Kidney (tissue), 14 donors: Measurements from ENCODE around the gene HOXC6. TPM values are rescaled to one million over a fixed set of nuclear protein-coding genes. Genes with fewer than 3 reads are reported as not detected.
A peak's percentile ranks its signal among the peaks of the same experiment; 100 is the strongest.

Experiments
- DNase-seq, 5 donors: peaks; one replicate each; pipeline ENCODE4 v3.0.0-alpha.2; 2013 to 2020
- FAIRE-seq: peaks from 2 replicates; lab custom pipeline; 2012; peaks lifted over from hg19 to GRCh38; lab: Jason Lieb, UNC
- H3K27ac ChIP-seq, 2 donors: one replicate each; pipeline ENCODE4 v1.7.0; 2013; ENCODE audit warnings: low read depth in 2 of 2, low read length in 2 of 2, inconsistent platforms in 1 of 2
- H3K27me3 ChIP-seq: one replicate; pipeline ENCODE4 v1.7.1; 2013; ENCODE audit warnings: low read length, inconsistent platforms; ENCODE audit not compliant: control insufficient read depth, insufficient read depth
- H3K36me3 ChIP-seq, 3 donors: one replicate each; pipeline versions ENCODE4 v1.7.0 to v1.7.1; 2013; ENCODE audit warnings: low read length in 3 of 3, control low read depth in 1 of 3, inconsistent platforms in 1 of 3; ENCODE audit not compliant: insufficient read depth in 3 of 3, control insufficient read depth in 2 of 3
- H3K4me1 ChIP-seq, 3 donors: one replicate each; pipeline versions ENCODE4 v1.7.0 to v1.7.1; 2013; ENCODE audit warnings: low read length in 3 of 3, inconsistent platforms in 1 of 3, low read depth in 1 of 3; ENCODE audit not compliant: control insufficient read depth in 2 of 3, insufficient read depth in 2 of 3
- H3K4me3 ChIP-seq, 3 donors: one replicate each; pipeline versions ENCODE4 v1.7.0 to v1.8.1; 2013; ENCODE audit warnings: low read length in 3 of 3, control low read depth in 1 of 3, inconsistent platforms in 1 of 3
- H3K9ac ChIP-seq, 3 donors: one replicate each; pipeline versions ENCODE4 v1.7.0 to v1.7.1; 2013; ENCODE audit warnings: low read length in 3 of 3, control low read depth in 1 of 3, inconsistent platforms in 1 of 3
- H3K9me3 ChIP-seq, 3 donors: one replicate each; pipeline versions ENCODE4 v1.7.0 to v1.7.1; 2013; ENCODE audit warnings: low read length in 3 of 3, control low read depth in 1 of 3, inconsistent platforms in 1 of 3; ENCODE audit not compliant: control insufficient read depth in 2 of 3, insufficient read depth in 1 of 3
- CTCF ChIP-seq: IDR thresholded peaks from 3 replicates; pipeline ENCODE4 v1.5.1; 2012; ENCODE audit warnings: mild to moderate bottlenecking, moderate library complexity, borderline replicate concordance; ENCODE audit not compliant: insufficient read depth; ENCODE audit errors: extremely low read depth
- intact Hi-C: fragments of 100-400 bp; cut with DNase I; formaldehyde crosslinking; loops from one replicate; pipeline ENCODE4 v1.11.1; 2022
- polyA plus RNA-seq: library from polyadenylated mRNA; stranded (reverse); fragments of 350-450 nt; fragmentation: Illumina TruSeq; extraction: RNeasy Lipid Tissue Mini Kit (QIAGEN cat#74804); gene quantifications from one replicate; pipeline ENCODE4 v1.2.3, GENCODE V29; 2014; ENCODE audit warnings: low read depth, low replicate concordance; ENCODE audit not compliant: insufficient read depth
- total RNA-seq: library from RNA; stranded (reverse); fragmentation: NEBNext Ultra II Directional; extraction: Animal tissue kit (Norgen Biotek cat#: 25700); gene quantifications from one replicate; pipeline ENCODE4 v1.2.1, GENCODE V29; 2021
- donor health status: control.
- donor health status: control.
- donor health status: control.
- donor health status: control.
- donor health status: control.
- donor health status: DM: yes; HTN: yes; CAD: no.
- donor health status: Normal renal cell carcinoma (clear cell type).

The HOXC6 gene
- total and polyA plus RNA-seq, 2 donors from 2014 or later = 11.4 to 22.0 TPM

- Histone ChIP-seq H3K9ac (peak overlapping the region; percentile 32 to 79 (median 57)), H3K4me3 (peak overlapping the region; percentile 75 to 88 (median 85))
These were observed 26.7 kb upstream of the HOXC6 start for GRCh38 chr12:54001283-54002187.

GRCh38 chr12:54002278-54002914 is 25.8 kb upstream of the HOXC6 start:
- H3K4me3 ChIP-seq = peak overlapping the region in 2 of 3 donors; percentile 48 to 88
- H3K27me3 ChIP-seq = peaks cover 3% of the 10 kb centered on the region
- no peak for TF ChIP-seq CTCF
- DNase-seq = peak in 1 of 5 donors; percentile 72
- intact Hi-C loops = loop anchor here (5.0 kb wide), 1 partner anchor 200 kb away; no protein-coding TSS in a partner anchor
- peak overlapping the region in 2 of 3 donors; percentile 15 to 30 for H3K9ac ChIP-seq
- H3K4me1 ChIP-seq = peaks cover 4 to 23% (median 14%) of the 10 kb centered on the region in 3 donors
- H3K9me3 ChIP-seq = no peaks in the 10 kb centered on the region
- peak overlapping the region; percentile 7 to 97 for H3K27ac ChIP-seq
- no peak for FAIRE-seq
- no peaks in the 10 kb centered on the region for H3K36me3 ChIP-seq

More at GRCh38 chr12:54001283-54002187, 26.7 kb upstream of the HOXC6 start:
- Histone ChIP-seq H3K9me3 (no peaks in the 10 kb centered on the region), H3K27ac (peak overlapping the region; percentile 83 to 97), H3K4me1 (peaks cover 3 to 23% (median 11%) of the 10 kb centered on the region in 3 donors), H3K36me3 (no peaks in the 10 kb centered on the region), H3K27me3 (no peaks in the 10 kb centered on the region)
- intact Hi-C loops = loop anchor here (5.0 kb wide), 1 partner anchor 201 kb away; no protein-coding TSS in a partner anchor
- DNase-seq = peak in 4 of 5 donors; percentile 82 to 90 (median 84)
- FAIRE-seq = no peak
- no peak for TF ChIP-seq CTCF

GRCh38 chr12:54002915-54003389 is 25.3 kb upstream of the HOXC6 start:
- peak overlapping the region; percentile 7 to 32 for H3K27ac ChIP-seq
- no peak for TF ChIP-seq CTCF
- FAIRE-seq (no peak), DNase-seq (peak in 1 of 5 donors; percentile 77)
- H3K9ac ChIP-seq = peak overlapping the region in 1 of 3 donors; percentile 30
- H3K27me3 ChIP-seq = peaks cover 4% of the 10 kb centered on the region
- H3K36me3 ChIP-seq = no peaks in the 10 kb centered on the region
- intact Hi-C loops = loop anchor here (5.0 kb wide), 1 partner anchor 199 kb away; no protein-coding TSS in a partner anchor
- H3K9me3 ChIP-seq = no peaks in the 10 kb centered on the region
- H3K4me3 ChIP-seq = peak overlapping the region in 1 of 3 donors; percentile 20
- peaks cover 6 to 25% (median 14%) of the 10 kb centered on the region in 3 donors for H3K4me1 ChIP-seq
